Activated CD8-positive, alpha-beta T cell treated with anti-CD3 and anti-CD28 coated beads for 36 hours (primary cell): ENCODE results near the gene PHC3. TPM values are rescaled to one million over a fixed set of nuclear protein-coding genes. Genes with fewer than 3 reads are reported as not detected.

Experiments
- ATAC-seq: fragments of 200-7000 bp; cut with Tn5 transposase; one replicate; pipeline ENCODE4 v1.10.0; 2021; ENCODE audit warnings: mild to moderate bottlenecking, moderate library complexity
- CTCF ChIA-PET: fragments of 350-600 bp; sonication (Branson Sonifier 250); formaldehyde crosslinking; loops from one replicate; lab custom pipeline; 2021; ENCODE audit warnings: antibody characterized with exemption; lab: Charles Lee
- POLR2A ChIA-PET: fragments of 350-600 bp; sonication (Branson Sonifier 250); formaldehyde crosslinking; loops from one replicate; lab custom pipeline; 2021; ENCODE audit warnings: antibody characterized with exemption; lab: Charles Lee
- DNase-seq: peaks from one replicate; pipeline ENCODE4 v3.0.0-alpha.2; 2020
- H3K27ac Mint-ChIP-seq: one replicate; pipeline ENCODE4 v1.8.0; 2021; ENCODE audit warnings: mild to moderate bottlenecking, mixed read lengths
- H3K27me3 Mint-ChIP-seq: one replicate; pipeline ENCODE4 v1.8.0; 2021; ENCODE audit warnings: mixed read lengths
- H3K36me3 Mint-ChIP-seq: one replicate; pipeline ENCODE4 v1.8.0; 2021; ENCODE audit warnings: low read depth, mixed read lengths
- H3K4me1 Mint-ChIP-seq: one replicate; pipeline ENCODE4 v1.8.0; 2021; ENCODE audit warnings: low read depth, mixed read lengths
- H3K4me3 Mint-ChIP-seq: one replicate; pipeline ENCODE4 v1.8.0; 2021; ENCODE audit warnings: mild to moderate bottlenecking, moderate library complexity, mixed read lengths
- H3K9me3 Mint-ChIP-seq: one replicate; pipeline ENCODE4 v1.8.0; 2021; ENCODE audit warnings: mixed read lengths
- intact Hi-C: fragments of 100-400 bp; cut with micrococcal nuclease; formaldehyde crosslinking; loops from one replicate; pipeline ENCODE4 v1.10.0; 2022
- total RNA-seq, 2 experiments: library from RNA; stranded (reverse); gene quantifications; one replicate each; pipeline ENCODE4 v1.2.3, GENCODE V29; 2021
- TF ChIP-seq, protein P1 (sequence below): fragments of 200-600 bp; IDR thresholded peaks from one replicate; pipeline ENCODE4 v1.8.0; 2022; ENCODE audit warnings: antibody characterized with exemption, mild to moderate bottlenecking

The PHC3 gene
- total RNA-seq, 2 experiments from 2014 or later = 50.1 to 53.0 TPM

- POLR2A ChIA-PET = no interaction called here
- CTCF ChIA-PET = interaction anchor here (1.4 kb wide), 1 partner anchor 14 kb away, joined by 4 read pairs; no protein-coding TSS in a partner anchor
- TF ChIP-seq, protein P1, sequence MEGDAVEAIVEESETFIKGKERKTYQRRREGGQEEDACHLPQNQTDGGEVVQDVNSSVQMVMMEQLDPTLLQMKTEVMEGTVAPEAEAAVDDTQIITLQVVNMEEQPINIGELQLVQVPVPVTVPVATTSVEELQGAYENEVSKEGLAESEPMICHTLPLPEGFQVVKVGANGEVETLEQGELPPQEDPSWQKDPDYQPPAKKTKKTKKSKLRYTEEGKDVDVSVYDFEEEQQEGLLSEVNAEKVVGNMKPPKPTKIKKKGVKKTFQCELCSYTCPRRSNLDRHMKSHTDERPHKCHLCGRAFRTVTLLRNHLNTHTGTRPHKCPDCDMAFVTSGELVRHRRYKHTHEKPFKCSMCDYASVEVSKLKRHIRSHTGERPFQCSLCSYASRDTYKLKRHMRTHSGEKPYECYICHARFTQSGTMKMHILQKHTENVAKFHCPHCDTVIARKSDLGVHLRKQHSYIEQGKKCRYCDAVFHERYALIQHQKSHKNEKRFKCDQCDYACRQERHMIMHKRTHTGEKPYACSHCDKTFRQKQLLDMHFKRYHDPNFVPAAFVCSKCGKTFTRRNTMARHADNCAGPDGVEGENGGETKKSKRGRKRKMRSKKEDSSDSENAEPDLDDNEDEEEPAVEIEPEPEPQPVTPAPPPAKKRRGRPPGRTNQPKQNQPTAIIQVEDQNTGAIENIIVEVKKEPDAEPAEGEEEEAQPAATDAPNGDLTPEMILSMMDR = no peak
- Mint-ChIP-seq H3K4me3 (peak overlapping the region; percentile 75), H3K4me1 (peaks cover 7% of the 10 kb centered on the region), H3K27me3 (peaks cover 2% of the 10 kb centered on the region), H3K9me3 (peaks cover 3% of the 10 kb centered on the region), H3K36me3 (no peaks in the 10 kb centered on the region), H3K27ac (no peak overlapping the region)
- DNase-seq (peak; percentile 54), ATAC-seq (peak; percentile 10)
- intact Hi-C loops = no loop called here
Measured at GRCh38 chr3:170038434-170039110, 143.0 kb downstream of the PHC3 start.

Other genes starting within 250 kb of the PHC3 start
- 10 to 100 TPM; 52.5 to 60.2 TPM for gene SEC62, start 214.9 kb downstream of the PHC3 start, total RNA-seq
- gene GPR160, start 143.7 kb downstream of the PHC3 start, total RNA-seq = 1 to 10 TPM; 6.2 to 8.2 TPM
- 10 to 100 TPM; 17.4 to 21.3 TPM for gene PRKCI, start 40.7 kb upstream of the PHC3 start, total RNA-seq
- 10 to 100 TPM; 13.2 to 14.2 TPM for gene SKIL, start 176.0 kb upstream of the PHC3 start, total RNA-seq
- not detected for gene CLDN11, start 237.1 kb upstream of the PHC3 start, total RNA-seq